ENCODE measurements around the gene TEX11.
A peak's percentile ranks its signal among the peaks of the same experiment; 100 is the strongest.
"Not testable (repeated sequence)": the region's sequence is repeated elsewhere in the genome, so short reads cannot be mapped to it uniquely, and the experiment has no call there.

The TEX11 gene

DNA sequence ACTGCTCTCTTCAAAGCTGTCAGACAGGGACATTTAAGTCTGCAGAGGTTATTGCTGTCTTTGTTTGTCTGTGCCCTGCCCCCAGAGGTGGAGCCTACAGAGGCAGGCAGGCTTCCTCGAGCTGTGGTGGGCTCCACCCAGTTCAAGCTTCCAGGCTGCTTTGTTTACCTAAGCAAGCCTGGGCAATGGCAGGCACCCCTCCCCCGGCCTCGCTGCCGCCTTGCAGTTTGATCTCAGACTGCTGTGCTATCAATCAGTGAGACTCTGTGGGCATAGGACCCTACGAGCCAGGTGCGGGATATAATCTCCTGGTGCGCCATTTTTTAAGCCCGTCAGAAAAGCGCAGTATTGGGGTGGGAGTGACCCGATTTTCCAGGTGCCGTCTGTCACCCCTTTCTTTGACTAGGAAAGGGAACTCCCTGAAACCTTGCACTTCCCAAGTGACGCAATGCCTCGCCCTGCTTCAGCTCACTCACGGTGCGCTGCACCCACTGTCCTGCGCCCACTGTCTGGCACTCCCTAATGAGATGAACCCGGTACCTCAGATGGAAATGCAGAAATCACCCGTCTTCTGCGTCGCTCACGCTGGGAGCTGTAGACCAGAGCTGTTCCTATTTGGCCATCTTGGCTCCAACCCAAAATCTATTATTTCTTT lies 338.5 kb downstream of the TEX11 start:
- DNase-seq = not testable (repeated sequence)

DNA sequence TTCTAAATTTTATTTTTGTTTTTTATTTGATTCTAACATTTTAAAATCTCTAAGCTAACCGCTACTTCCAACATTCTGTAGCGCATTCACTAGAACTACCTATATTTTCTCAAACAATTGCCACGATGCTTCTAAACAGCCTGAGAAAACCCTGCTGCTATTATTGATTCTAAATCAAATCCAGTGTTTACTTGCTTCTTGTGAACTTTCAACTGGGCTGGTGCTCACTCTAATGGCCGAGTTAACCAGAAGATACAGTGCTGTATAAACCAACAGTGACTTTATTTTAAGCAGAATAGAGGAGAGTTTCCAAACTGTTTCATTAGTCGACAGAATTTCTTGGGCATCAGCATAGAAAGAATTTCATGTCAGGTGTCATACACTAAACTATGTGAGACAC lies 353.6 kb downstream of the TEX11 start:
- no peak for DNase-seq

DNA sequence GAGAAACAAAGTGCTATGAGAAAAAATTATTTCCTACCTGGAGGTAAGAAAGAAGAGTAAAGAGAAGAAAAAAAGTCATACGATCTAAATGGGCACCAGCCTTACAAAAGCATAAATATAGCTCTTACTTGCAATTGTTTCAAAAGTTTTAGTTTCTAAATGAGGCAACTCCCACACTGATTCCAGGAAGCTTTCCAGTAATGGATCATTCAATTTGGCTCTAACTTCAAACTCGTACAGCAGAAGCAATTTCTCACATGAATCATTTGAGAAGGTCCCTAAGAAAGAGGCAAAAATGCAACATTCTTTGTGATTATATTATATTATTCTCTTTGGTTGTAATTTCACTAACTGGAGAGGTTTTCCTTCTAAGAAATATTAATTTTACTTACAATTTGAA lies 354.0 kb downstream of the TEX11 start:
- DNase-seq = no peak

DNA sequence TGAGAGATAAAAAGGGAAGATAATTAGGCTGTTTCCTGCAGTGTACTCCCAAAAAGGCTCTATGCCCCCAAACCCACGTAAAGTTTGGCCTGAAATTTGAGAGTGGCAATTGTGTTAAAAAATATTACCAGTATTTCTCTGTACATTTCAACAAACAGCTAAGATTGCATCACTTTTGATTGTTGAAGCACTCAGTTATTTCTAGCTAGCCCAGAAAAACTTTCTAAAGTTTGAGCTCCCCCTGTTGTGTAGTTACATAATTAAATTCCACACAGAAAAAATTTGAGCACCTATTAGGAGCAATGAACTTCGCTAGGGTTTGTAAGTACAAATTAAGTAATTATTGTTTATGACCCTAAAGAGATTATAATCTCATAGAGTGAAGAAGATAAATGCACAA lies 354.4 kb downstream of the TEX11 start:
- no peak for DNase-seq

DNA sequence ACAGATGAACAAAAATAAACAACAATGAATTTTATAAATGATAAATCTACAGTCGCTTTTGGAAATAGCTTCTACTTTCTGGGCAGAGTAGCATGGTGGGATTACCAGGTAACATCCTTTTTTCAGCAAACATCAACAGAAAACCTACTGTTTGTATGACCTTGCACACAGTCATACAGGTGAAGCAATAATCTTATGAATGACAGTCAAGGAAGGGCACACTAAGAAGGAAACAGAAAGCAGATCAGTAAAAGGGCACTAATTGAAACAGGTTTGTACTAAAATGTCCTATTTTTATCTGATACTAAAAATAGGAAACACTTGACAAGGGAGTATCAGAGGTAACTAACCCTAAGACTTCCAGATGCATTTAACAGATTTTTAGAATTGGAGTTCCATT lies 355.0 kb downstream of the TEX11 start:
- DNase-seq = no peak

DNA sequence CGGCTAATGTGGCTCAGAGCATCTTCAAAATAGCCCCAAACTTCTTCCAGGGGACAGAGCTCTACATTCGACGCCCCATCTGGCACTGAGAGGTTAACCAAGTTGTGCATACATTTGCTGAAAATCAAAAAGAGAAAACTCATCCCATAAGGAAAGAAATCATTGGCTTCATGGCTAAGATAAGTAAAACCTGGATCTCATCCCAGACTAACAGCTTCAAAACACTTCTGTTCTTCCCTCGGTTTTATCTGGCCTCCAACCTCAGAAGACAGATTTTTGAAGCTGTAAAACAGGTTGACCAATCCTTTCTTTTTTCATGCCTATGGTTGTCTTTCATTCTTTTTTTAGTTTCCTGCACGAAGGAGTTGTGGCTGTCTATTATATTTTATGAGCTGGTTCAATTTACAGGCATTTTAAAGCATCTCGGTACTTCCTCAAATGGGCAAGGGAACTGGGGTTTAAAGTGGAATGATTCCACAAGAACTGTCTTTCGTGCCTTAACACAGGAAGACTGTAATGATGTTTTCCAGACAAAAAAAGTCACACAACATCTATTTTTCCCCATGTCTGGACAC lies 356.3 kb downstream of the TEX11 start:
- no peak for DNase-seq

DNA sequence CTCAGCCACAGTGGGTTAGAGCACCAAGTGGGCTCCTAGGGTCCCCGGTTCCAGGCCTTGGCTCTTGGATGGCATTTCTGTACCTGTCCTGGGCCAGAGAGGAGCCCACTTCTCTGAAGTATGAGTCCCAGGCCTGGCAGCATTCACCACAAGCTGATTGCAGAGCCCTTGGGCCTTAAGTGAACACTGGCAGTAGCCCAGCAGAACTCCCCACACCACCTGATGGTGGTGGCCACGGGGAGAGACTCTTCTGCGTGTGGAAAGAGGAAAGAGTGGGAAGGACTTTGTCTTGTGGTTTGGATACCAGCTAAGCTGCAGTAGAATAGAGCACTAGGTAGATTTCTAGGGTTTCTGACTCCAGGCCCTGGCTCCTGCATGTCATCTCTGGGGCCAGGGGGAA lies 359.1 kb downstream of the TEX11 start:
- no peak for DNase-seq

DNA sequence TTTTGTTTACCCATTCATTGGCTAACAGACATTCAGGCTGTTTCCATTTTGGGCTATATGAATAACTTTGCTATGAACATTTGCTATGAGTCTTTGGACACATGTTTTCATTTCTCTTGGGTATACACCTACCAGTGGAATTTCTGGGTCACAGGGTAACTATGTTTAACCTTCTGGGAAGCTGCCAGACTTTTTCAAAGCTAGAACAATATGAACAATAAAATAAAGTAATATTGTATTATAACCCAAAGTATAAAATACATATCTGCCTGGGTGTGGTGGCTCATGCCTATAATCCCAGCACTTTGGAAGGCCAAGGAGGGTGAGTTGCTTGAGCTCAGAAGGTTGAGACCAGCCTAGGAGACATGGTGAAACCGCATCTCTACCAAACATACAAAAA lies 373.3 kb downstream of the TEX11 start:
- no peak for DNase-seq

DNA sequence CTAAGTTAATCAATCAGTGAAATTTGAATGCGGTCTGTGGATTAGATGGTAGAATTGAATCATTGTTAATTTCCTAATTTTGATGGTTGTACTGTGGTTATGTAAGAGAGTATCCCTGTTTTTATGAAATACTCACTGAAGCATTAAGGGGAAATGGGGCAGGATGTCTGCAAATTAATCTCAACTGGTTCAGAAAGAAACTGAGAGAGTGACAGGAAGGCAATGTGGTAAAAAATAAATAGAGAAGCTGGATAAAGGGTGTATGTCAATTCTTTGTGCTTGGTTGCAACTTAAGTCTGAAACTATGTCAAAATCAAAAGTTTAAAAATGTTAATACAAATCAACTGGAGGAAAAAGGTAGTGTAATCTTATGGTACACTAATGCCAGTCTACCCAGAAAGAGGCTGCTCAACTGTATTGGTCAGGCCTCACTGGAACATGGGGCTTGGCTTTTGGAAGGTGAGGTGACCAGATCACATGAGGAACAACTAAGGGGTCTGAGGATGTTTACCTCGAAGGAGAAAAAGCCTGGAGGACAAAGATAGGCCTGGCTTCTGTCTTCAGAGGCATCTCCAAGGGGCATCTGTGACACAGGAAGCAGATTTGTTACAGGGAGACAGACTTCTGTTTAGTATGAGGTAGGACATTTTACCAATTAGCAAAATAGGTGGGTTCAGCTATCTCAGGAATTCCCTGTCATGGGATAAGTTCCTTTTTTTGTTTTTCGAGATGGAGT lies 380.7 kb downstream of the TEX11 start:
- no peak for DNase-seq

DNA sequence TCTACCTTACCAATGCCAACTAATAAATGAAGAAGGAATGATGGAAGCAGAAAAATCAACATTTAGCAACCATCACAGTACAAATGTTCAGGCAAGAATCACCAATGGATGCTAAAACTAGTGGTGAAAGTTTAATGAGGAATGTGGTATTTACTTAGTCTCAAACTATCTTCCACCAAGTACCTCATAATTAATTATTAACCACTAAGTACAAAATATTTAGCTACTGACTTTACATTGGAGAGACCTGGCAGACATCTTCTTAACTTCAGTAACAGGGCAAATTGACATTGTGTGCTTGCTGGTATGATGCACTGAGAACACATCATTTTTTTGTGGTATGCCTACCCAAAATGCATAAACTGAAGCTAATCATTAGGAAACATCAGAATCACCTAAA lies 381.5 kb downstream of the TEX11 start:
- no peak for DNase-seq

DNA sequence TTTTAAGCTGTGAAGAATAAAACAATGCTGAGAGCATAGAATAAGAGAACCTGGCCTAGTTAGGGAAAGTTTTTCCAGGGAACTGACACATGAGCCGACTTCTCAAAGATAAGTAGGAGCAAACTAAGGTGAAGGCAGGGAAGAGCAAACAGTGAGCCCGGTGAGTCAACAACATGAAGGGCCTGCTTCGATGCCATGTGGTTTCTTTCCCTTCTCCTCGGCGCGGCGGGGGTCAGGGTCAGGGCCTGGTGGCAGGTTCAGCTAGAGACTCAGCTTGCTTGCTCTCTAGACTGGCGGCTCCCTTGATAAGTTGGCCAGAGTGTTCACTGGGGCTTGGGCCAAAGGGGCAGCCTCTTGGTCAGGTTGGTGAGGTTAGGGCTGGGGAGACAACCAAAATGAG lies 382.8 kb downstream of the TEX11 start:
- DNase-seq = no peak

DNA sequence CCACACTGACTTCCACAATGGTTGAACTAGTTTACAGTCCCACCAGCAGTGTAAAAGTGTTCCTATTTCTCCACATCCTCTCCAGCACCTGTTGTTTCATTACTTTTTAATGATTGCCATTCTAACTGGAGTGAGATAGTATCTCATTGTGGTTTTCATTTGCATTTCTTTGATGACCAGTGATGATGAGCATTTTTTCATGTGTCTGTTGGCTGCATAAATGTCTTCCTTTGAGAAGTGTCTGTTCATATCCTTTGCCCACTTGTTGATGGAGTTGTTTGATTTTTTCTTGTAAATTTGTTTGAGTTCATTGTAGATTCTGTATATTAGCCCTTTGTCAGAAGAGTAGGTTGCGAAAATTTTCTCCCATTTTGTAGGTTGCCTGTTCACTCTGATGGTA lies 392.8 kb downstream of the TEX11 start:
- DNase-seq = not testable (repeated sequence)

DNA sequence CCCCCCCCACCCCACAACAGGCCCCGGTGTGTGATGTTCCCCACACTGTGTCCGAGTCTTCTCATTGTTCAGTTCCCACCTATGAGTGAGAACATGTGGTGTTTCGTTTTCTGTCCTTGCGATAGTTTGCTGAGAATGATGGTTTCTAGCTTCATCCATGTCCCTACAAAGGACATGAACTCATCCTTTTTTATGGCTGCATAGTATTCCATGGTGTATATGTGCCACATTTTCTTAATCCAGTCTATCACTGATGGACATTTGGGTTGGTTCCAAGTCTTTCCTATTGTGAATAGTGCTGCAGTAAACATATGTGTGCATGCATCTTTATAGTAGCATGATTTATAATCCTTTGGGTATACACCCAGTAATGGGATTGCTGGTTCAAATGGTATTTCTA lies 393.2 kb downstream of the TEX11 start:
- DNase-seq = not testable (repeated sequence)

DNA sequence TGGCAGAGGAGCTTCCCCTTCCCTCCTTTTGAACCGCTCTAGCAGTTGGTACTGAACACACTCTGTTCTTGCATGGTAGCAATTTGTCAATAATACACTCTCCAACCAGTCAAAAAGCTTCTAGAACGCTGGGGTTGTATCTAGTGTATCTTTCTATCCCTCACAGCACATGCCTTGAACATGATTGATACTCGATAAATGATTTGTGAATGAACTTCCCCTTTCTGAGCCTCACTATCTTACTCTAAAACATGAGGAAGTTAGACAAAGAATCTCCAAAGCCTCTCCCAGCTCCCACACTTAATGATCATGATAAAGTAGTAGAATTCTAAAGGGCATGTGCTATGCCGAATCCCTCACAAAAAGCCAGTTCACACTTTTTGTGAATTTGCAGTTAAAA lies 399.4 kb downstream of the TEX11 start:
- DNase-seq = no peak

DNA sequence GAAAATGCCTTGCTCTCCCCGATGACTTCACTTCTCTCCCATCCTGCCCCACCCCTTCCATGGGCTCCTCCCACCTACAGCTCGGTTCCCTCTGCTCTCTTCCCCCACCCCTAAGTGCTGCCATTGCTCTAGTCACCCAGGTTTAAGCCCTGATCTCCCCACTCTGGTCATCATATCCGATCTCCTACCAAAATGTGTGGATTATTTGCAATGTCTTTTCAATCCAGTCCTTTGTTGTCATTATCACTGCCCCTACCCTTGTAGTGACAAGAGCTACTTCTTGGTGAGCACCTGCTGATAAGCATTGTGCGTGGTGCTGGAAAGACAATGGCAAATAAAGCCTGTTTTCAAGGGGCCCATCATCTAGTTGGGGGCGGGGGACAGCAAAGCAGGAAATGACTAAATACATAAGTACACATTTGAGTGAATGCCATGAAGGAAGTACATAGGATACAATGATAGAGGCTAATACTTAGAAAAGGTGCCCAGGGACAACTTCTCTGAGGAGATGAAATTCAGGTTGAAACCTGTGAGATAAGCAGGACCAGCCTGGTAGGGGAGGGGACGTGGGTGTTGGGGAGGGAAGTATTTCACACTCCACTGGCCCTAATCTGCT lies 400.1 kb downstream of the TEX11 start:
- peak; percentile 20 for DNase-seq

DNA sequence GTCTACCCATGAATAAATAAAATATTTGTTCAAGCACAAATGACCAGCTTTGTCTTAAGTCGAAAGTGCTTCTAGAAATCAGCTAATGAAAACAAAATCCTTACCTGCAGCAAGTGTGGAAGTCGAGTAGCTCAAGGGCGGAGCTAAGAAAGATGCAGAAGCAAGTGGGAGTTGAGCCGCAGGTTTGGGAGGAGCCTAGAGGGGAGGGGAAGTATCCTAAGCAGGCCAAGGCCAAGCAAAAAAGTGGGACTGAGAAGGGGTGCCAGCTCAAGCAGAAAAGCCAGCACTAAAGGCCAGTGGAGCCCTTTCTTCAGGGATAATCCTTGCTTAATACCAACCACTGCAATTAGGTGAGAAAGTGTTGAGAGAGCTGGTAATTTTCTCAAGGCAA lies 403.1 kb downstream of the TEX11 start:
- DNase-seq = no peak

DNA sequence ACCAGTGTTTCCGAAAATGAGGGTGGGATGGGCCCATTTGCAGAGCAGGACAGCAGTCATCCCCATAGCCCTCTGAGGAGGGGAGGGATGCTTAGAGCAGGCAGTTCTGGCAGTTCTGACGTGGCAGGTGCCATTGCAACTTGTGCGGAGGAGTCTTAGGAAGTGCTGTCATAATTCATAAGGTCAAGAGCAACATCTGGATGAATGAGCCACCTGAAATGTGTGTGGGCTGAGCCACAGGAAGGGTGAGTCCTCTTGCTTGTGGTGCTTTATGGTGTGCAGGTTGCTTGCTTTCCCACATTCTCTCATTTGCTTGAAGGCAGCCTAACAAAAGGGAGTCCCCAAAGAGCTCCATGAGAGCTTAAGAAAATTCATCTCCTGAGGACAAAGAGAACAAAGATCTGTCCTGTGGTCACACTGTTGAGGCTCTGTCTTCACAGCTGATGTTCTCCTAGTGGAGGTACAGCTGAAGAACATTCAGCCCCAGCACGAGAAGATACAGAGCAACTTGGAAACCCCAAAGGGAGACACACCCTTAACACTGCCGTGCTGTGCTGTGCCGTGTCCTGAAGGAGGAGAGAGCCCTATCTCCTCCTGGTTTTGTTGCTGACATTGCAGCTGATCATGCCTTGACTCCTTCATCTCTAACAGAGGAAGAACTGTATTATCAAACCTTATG lies 403.6 kb downstream of the TEX11 start:
- DNase-seq = peak; percentile 31

DNA sequence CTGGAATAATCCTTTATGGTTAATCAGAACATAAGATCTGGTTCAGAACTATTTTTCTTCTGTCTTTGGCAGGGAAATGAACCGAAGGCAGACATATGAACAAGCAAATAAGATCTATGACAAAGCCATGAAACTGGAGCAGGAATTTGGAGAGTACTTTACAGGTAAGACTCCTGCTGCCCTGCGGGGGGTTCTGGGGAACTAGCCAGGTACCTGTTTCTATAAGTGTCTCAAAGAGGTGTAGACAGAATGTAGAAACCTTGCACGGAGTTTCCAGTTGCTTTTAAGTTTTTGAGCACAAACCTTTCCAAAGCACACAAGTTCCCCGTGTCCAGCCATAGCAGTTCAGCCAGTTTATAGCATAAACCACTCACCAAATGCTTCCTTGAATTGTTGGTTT lies 407.7 kb downstream of the TEX11 start:
- DNase-seq = no peak

DNA sequence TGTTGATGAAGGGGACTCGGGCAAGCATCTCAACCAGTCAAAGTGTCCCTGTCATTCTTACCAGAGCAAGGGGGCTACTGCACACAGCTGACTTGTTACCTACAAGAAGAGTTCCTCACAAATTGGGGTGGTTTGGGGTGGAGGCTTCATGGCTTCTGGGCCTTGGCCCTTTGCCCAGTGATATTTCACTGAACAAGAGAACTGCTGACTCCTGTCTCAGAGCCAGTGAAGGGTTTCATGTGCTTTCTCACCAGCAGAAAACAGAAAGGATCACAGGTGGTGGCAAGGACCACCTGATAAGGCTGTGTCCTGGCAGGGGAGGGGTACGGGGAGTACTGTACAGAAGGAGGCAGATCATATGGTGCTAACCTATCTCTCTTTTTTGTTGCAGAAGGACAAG lies 410.4 kb downstream of the TEX11 start:
- DNase-seq = no peak

DNA sequence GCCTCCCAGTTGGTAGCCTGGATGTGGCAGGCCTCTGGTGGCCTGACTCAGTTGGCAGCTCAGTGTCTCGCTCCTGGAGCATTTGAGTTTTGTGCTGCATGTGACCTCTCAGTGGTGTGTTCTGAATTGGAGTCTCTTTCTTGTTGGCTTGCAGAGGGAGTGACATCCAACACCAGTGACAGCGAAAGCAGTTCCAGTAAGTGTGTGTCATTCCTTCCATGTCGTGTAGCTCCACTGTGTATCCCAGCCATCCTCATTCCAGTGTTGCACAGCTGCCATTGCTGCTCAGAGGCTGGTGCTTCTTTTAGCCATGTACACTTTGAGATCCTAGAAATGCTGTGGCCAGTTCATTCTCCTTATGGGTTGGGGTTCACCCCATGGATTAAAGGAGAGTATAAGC lies 411.5 kb downstream of the TEX11 start:
- no peak for DNase-seq

DNA sequence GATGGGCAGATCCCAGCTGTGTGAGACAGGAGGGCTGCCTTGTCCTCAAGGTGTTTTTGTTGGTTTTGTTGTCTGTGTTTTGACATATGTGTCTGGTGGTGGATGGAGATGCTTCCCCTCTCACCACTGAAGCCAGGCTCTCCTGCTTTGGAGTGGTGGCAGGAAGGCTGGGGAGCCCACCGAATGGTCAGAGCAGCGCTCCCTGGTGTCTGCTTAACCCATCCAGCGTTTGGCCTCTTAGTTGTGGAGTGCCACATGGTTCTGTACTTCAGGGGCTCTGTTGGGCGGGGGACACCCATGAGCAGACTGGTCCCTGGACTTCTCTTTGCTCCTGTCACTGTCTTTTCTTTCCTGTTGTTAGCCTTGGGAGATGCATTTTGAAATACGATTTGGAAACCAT lies 412.0 kb downstream of the TEX11 start:
- no peak for DNase-seq

DNA sequence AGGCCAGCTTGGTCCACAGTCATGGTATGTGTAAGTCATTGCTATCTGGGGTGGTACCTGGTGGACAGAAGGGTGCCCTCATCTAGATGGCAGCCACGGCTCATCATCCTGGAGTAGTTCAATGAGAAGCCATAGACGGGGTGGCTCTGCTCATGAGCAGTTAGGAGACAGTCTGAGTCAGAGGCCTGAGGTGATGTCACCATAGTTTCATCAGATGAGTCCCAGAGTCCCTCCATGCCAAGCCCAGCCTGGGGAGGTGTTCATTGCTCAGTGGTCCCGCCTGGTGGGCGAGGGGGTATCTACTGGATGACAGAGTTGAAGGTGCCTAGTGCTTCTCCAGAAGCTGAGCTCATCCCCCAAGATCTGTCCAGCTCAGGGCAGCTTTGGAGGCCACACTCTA lies 414.1 kb downstream of the TEX11 start:
- peak; percentile 22 for DNase-seq

DNA sequence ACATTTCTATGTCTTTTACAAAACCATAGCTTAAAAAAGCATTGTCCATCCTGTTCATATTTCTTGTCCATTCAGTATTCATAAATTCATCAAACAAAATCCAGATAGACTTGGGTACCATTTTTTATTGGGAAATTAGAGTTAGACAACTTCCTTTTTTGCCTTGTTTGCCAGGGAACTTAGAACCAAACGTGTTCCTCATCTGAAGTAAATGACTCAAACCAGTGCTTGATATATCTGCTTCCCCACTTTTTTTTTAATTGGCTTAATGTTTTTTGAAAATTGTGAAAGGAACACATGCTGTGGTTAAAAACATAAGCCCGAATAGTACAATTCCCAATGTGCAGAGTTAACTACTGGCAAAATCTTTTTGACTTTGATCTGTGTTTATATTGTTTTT lies 419.7 kb downstream of the TEX11 start:
- no peak for DNase-seq

DNA sequence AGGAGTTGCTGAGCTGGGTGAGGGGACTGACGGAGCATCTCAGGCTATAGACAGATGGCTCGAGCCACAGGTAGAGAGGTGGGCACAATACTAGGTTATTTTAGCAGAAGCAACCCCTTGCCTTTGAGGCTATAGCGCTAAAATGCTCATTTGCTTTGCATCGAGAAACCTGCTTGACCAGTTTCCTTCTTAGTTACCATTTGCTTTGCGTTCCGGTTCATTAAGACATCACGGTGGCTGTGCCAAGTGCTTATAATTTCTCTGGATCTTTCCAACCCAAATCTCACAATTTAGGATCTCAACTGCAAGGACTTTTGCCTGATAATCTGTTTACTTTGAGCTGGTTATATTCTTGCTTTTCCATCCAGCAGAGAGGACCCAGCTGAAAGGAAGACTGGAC lies 423.0 kb downstream of the TEX11 start:
- no peak for DNase-seq

All from stimulated activated CD4-positive, alpha-beta T cell treated with anti-CD3 and anti-CD28 coated beads, Interleukin-15, amount 100 ng/mL, for 24 hours (primary cell).